ENCODE data around the gene CHAF1A.

The CHAF1A gene

DNA sequence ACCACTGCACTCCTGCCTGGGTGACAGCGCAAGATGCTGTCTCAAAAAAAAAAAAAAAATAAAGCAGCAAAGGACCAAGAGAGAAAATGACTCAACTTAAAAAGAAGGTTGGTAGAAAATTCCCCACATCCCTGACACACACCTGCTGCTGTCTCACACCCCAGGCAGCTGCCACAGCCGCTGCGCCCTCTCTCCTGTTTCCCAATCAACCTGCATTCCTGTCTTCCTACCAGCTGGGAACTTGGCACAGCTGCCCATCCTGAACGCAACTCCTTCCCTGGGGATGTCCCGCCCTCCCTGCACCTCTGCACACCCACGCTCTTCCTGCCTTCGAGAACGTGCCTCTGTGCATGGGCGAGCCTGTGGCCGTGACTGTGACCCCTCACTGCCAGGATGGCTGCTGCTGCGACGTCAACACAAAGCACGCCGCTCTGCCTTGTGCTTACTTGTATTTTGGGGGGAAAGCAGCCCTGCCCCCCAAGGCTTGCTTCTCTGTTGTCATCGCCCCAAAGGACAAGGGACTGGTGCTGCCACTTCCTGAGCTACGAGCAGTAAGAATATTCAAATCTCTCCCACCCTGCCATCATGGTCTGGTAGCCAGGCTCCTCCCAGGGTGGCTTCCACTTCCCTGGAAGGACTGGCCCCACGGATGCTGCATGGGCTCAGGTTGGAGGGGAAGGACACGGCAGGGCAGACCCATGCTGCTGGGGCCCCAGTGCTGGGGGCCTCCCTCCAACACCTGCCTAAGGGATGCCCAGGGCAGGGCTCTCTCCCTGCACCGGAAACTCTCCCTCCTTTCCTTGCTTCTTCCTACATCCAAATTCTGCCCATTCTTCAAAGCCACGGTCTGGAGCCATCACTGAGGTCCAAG lies 22.8 kb upstream of the CHAF1A start:
- DNase-seq, result no peak

DNA sequence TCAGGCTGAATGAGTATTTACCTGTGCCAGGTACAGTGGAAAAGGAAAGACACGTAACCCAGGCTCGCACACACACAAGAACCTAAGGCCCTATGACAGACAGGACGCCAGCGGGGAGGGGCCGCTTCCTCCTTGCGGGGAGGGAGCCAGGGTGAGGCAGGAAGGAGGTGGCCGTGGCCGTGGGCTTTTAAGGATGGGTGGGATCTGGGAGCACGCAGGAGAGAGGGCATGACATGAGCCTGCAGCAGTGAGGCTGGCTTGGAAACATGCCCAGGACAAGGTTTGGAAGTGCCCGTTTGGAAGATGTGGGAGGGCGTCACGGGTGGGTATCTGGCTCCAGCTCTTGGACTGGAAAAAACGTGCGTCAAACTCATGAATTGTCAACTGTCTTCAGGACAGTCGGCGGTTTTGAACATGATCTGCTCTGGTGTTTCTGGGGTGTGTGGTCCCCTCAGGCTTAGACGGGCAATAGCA lies 22.1 kb upstream of the CHAF1A start:
- DNase-seq, result no peak

DNA sequence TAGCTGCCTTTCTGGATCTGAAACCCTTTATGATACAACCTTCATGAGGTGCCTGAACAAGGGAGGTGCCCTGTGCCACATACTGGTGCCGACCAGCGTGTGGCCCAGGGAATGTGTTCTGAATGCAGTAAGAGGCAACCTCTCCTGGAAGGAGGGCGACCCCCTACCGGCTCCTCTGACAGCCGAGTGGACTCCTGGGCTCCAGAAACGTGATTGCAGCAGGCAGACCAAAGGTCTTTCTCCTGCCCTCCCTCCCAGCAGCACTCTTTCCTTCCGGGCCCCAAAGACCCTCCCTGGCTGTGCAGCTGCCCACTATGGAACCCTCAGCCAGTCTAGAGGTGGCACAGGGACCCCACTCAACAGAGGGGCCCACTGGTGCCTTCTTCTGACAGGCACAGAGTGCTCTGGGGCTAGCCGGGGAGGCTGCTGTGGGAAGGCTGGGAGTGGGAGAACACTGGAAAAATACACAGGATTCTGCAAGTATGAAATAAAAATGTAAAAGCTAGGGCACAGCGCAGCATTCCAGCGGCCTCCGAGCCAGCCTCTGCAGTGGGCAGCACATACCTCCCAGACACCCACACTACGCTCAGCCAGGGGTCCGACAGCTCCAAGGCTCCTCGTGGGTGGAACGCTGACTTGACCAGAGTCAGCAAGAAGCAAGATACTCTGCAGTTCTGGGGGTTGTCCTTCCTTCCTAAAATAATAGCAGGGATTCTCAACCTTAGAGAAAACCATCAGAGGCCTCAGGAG lies 17.0 kb upstream of the CHAF1A start:
- DNase-seq, result no peak

DNA sequence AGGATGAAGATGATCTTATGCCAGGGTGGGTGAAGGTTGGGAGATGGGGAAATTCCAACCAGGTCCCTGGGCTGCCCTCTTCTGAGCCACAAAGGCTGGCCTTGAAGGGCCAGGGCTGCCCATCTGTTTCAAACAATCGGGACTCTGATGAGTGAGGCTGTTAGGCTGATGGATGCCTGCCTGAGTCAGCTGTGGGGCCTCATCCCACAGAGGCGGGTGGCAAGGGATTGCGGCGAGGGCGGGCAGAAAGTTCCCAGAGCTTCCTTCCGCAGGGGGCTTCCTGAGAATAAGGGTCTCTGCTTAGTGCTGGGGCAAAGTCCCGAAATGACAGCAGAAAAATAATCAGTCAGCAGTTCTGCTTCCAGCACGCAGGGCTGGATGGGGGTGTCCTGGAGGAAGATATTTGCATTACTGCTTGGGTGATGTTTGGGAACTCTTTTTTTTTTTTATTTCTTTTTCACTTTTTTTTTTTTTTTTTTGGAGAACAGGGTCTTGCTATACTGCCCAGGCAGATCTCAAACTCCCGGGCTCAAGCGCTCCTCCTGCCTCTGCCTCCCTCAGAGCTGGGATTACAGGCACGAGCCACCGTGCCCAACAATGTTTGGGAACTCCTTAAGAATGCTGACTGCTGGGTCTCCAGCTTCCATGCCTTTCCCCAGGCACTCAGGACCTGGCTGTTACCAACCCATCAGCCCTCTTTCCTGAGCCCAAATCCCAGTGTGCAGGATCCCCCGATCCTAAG lies 16.2 kb upstream of the CHAF1A start:
- DNase-seq, result no peak

DNA sequence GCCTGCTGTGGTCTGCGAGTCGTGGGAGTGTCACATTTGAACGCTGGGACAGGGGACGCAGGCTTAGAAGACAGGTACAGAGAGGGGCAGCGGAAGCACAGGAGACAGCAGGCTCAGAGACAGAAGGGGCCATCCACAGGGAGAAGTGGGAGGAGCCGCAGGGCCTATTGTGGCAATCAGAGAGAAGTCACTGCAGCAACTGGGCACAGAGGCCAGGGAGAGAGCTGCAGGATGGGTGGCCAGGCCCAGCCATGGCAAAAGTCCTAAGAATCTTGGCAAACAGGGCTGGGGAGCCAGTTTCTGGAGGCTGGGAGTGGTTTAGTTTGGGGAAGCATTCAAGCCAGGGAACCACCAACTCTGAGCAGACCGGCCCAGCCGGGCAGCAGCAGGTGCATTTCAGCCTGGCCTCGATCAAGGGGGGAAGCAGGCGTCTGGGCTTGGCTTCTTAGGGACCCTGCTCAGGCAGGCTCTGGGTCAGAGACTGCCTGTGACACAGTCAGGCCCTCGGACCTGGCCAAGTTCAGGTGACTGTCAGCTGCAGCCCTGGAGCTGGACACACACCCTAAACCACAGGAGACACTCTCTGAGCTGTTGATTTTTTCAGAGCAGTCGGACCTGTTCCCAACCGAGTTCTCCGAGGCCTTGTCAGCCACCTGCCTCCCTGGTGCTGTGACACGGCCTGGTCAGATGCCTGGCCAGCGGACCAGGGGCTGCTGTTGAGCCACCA lies 13.9 kb upstream of the CHAF1A start:
- no peak for DNase-seq

DNA sequence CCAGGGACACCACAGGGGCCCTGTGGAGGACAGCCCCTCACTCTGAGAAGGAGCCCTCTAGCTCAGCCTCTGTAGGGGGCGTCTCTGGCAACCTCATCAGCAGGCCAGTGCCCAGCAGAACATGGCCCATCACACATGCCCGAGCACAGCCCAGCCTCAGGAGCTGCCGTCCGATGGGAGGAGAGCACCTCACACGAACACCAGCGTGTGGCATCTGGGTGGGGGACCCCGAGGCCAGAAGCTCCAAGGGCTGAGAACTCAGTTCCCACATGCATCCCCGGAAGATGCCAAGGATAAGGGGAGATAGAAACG lies 13.4 kb upstream of the CHAF1A start:
- DNase-seq, result no peak

DNA sequence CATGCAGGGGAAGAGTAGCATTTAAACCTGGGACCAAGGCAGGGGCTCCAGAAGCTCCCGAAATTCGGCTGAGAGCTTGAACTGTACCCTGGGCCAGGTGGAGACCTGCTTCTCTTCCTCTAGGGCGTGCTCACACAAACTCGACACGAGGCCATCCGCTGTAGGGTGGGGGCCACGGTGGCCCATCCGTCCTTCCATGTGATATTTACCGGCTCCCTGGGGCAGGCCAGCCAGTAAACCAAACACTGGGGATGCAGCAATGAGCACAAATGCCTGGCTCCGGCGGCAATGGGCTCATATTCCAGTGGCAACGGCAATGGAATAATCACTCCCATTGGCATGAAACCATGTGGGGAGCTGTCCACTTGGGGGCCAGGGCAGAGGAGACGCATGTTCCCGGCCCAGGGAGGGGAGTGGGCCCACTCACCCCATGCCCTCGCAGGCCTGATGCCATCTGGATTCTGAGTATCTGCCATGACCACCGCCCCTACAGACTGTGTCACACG lies 12.9 kb upstream of the CHAF1A start:
- DNase-seq, result no peak

DNA sequence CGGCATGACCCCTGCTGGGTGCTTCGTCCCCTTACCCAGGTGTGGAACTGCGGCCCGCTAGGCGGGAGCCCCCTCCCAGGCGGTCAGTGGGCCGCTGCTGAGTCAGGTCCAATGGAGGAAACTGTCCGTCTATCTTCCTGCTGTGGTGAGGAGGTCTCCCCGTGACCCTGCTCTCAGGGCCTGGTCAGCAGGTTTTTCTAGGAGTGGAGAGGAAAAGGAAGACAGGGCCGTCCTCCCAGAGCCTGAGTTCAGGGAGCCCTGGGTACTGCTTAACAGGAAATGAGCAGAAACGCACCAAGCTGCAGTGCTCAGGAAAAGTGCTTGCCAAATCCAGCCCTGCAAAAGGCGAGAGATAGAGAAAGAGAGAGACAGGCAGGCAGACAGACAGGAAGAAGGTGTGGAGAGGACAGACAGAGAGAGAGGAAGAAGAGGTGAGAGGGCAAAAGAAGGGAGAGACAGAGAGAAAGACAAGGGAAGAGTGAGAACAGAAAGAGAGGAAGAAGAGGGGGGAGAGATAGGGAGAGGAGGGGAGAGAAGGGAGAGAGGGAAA lies 12.3 kb upstream of the CHAF1A start:
- DNase-seq, result no peak

DNA sequence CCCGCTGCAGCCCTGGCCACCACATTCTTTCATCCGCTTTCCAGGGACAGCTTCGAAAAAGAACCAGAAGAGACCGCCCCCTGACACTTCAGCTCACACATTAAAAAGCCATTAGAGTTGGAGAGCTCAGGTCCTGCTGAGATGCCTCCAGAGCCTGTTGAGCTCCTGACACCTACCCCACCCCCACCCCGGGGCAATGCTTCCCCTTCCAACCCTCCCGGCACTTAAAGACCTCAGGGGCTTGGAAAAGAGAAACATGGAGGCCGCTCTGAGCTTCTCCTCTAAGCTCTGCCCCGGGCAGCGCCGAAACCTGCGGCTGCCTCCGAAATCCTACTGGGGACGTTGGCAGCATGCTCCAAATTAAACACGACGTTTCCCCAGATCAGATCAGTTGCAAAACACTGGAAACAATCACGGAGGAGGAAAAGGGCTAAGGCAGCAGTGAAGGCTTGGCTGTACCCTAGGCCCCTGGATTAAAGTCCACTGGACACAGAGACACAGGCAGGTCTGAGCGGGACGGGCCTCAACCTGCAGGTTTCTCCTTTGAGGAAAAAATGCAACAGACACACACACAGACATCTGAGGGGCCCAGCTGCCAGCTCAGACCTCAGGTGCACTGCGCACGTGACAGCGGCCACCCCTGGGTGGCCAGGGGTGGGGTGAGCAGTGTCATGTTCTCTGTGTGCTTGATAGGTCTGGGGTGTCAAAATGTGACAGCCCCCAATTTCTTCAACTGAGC lies 11.7 kb upstream of the CHAF1A start:
- DNase-seq, result no peak

DNA sequence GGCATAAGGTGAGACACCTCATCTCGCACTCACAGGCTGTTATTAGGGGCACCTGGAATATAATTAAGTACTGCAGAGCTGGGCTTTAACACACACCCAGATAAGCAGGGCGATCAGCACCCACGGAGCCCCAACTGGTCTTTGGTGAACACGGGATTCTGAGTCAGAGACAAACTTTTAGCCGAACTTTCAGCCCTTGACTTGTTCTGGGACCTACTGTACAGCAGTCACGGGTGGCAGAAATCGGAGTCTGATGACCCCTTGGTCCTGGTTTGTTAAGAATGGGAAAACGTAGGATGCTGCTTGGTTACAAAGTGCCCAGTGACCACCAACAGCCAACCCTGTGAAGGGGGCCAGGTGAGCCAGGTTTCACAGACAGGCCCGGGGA lies 11.1 kb upstream of the CHAF1A start:
- no peak for DNase-seq

DNA sequence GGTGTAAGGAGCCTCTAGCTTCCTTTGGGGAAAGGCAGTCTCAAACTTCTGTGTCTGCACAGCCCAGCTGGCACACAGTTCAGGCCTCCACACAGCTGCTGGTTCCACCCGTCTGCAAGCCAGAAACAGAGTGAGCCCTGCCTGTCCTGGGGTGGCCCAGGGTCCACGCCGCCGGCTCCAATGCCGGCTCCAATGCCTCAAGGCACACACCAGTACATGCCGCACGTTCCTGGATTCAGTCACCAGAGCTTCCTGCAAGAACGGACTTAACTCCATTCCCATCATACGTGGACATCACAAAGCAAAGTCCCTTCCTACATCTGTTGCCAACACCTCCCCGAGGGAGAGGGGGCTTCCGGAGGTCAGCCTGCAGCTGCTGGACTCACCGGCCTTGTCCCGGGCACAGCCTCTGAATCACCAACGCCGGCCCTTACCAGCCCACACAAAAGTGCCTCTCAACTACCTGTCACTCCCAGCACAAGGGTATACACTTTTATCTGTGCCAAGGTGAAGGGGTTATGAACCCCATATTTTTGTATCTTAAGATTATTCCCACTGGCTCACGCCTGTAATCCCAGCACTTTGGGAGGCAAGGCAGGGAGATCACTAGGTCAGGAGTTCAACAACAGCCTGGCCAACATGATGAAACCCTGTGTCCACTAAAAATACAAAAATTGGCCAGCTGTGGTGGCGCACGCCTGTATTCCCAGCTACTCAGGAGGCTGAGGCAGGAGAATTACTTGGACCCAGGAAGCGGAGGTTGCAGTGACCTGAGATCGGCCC lies 10.5 kb upstream of the CHAF1A start:
- DNase-seq, result no peak

DNA sequence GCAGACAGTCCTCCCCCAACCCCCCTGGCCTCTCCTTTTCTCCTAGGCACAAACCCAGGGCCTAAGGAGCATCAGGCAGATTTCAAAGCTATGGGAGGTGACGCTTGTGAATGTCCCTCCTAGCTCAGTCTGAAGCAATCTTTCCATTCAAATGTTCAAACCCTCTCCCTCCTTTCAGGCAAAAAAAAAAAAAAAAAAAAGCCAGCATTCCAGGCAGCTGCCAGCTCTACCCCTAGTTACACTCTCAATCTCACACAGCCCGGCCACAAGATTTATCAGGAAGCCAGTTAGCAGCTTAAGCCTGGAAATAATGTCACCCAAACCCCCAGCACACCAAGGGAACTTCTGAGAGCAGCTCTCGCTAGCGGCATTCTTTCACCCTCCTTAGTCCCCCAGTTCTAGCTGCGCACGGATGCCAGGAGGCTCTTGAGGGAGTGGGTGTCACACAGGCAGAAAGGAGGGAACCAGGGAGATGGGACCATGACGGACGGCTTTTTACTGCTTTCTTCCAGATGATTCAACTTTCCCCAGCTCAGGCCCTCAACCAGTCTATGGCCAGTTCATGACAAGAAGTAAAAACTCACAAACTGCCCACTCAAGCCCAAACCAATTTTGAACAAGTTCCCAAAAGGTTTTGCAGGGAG lies 8.4 kb upstream of the CHAF1A start:
- no peak for DNase-seq

DNA sequence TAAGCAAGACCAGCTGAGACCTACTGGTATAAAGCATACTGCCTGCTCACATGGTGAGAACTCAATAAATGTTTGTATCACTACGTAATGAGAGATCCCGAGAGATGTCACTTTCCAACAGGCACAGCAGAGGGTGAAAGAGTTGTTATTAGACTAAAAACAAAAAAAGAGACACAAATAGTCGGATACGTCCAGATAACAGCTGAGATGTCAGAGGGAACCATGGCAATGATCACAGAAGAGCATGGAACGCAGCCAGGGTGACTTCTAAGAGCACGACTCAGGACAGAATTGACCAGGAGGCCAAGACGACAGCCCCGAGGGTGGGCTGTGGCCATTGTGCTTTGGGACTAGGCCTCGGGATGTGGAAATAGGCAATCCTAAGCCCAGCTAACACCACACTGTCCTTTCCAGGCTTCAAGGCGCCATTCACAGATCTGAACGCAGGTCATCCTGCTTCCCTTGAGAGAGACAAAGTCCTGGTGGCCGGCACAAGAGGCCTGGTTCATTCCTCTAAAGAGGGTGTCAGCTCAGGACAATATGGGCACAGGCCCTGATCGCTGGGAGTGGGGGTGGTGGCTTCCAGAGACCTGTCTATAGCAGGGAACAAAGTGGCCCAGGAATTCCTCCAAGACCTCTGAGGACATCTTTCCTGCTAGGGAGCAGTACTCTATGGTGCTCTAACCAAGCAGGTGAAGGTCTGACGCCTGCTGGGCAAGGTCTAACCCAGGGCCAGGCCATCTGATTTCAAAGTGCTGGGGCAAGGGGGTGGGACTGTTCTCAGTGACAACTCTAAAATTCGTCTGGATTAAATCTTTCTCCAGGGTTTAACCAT lies 5.3 kb upstream of the CHAF1A start:
- DNase-seq, result no peak

DNA sequence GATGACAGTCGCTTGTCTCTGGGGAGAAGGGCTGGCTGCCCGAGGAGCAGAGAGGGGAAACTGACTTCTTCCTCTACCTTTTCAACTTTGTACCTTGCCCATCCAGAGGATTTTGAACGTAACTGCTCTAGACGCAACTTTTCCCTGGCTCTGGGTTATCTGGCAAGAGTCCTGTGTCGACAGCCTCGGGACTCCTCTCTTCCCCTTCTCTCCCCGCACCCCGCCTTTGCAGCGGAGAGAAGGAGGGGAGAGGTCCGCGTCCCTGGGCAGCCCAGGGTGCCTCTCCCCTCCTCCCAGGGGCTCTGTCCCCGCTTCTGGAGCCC lies 2.7 kb upstream of the CHAF1A start:
- DNase-seq, result peak in 1 of 2 donors; percentile 40

DNA sequence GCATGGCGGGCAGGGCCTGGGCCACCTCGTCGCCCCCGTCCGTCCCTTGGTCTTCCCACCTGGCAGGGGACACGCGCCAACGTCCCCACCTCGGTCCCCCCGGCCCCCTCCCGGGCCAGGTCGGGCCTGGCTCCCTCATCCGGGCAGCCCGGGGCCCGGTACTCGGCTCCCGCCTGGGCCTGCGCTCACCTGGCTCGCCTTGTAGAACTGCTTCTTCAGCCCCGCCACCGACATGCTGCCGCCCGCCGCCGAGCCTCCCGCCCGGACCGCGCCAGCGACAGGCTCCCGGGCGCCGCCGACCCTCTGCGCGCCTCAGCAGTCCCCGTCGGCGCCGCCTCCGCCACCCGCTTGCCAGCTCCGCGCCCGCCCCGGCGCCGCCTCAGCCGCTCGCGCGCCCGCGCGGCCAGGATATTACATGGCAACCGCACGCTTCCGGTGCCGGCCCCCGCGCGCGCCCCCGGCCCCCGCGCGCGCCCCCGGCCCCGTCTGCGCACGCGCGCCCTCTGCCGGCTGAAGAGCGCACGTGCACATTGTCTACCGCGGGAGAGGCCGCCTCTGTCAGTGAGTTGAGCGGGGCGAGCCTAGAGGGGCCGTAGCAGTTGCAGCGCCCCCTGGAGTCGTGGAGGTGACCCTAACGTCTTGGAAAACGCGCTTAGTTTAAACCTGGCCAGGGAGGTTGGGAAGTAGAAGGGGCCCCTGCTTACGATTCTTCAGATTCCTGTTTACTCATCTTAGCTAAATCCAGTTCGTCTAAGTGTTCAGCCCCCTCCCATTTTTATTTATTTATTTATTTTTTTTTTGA lies 2.1 kb upstream of the CHAF1A start, which contains the start of gene SH3GL1:
Gene SH3GL1, minus strand, starts transcription at position 413 of the 802 bp plus-strand sequence. Its CDS starts 179 bp downstream, at position 234.
- peak; percentile 75 to 98 for DNase-seq

DNA sequence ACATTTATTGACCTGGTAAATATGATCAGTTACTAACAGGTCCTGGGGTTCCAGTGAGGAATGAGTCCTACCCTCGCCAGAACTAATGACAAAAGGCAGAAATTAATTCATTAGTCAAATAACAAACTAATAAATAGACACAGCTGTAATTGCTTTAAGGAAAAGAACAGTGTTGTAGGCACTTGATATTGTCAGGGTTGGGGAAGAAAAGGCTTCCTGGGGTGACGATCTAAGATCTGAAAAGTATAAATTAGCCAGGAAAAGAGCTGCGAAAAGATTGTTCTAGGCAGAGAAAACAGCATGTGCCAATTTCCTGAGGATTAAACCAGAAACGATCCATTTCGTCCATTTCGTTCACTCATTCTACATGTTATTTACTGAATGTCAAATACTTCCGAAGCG lies 670 bp upstream of the CHAF1A start:
- no peak for DNase-seq

DNA sequence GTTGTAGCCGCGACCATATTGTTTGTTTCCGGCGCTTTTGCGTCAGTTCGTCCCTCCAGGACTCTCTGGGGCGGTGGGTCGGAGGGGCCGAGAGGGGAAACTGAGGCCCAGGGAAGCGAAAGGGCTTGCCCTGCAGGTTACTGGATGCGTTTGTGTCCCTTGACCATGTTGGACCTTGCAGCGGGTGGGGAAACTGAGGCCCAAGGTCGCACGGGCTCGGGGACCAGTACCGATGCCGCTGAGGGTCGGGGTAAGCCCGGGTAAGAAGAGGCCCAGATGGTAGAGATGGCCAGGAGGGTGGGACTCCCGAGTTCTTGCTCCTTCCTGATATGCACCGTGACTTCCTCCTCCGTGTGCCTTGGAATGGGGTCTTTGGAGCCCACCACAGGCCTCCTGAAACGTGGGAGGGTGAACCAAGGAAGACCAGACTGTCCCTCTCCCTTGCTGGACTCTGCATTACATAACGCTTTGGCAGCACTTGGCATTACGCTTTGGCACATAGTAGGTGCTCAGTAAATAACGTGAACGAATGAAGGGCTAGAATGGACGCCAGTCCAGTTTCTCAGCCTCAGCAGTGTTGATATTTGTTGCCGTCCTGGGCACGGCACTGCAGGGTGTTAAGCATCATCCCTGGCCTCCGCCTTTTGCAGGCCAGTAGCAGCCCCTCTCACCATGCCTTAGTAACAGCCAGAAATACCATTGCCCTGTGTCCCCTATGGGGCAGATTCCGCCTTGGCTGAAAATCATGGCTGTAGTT lies 743 bp downstream of the CHAF1A start:
- no peak for DNase-seq

DNA sequence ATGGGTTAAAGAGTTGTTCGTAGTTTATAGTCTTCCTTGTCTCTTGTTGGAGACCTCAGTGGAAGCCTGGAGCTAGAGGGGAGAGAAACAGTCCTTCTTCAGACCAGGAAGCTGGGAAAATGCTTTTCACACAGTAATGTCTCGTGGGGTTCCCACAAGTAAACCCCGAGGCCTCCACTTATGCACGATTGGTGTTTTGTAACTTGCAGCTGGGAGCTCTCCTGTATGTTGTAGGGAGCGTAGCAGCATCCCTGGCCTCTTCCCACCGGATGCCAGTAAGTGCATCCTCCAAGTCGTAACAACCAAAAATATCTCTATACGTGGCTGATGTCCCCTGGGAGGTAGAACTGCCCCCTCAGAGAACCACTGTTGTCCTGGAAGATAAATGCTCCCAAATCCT lies 3.5 kb downstream of the CHAF1A start:
- no peak for DNase-seq
